GM12892 (cell line): ENCODE measurements around the gene PEAR1.

ENCODE experiments used
- POLR2A ChIP-seq: IDR thresholded peaks from 2 replicates; pipeline ENCODE4 v1.6.1; 2011; ENCODE audit warnings: low read depth, low read length, control low read depth
- POLR2AphosphoS5 ChIP-seq: IDR thresholded peaks from 2 replicates; pipeline ENCODE4 v1.6.1; 2011; ENCODE audit warnings: low read depth, low read length, control low read depth
- TAF1 ChIP-seq: IDR thresholded peaks from 2 replicates; pipeline ENCODE4 v1.6.1; 2011; ENCODE audit warnings: low read depth, mild to moderate bottlenecking, control low read depth, low read length, borderline replicate concordance

DNA sequence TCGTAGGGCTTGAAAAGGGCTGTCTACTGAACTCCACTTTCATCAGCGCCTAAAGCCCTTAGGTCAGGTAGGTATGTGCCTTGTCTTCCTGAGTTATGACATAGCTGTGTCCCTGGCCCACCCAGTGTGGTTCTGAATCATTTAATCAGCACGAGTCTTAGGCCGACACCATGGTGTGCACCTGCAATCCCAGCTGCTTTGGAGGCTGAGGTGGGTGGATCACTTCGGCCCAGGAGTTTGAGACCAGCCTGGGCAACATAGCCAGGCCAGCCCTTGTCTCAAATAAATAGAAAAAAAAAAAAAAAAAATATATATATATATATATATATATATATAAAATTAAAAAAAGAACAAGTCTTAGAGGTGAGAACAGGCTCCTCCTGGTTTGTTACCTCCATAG lies 42.7 kb downstream of the PEAR1 start:
- no peak for TF ChIP-seq TAF1
- no peak for TF ChIP-seq POLR2A
- no peak for TF ChIP-seq POLR2AphosphoS5
